Heart left ventricle (tissue), 16 donors: ENCODE measurements around the gene THOC6. TPM values are rescaled to one million over a fixed set of nuclear protein-coding genes. Genes with fewer than 3 reads are reported as not detected.
A peak's percentile ranks its signal among the peaks of the same experiment; 100 is the strongest.

Source experiments
- ATAC-seq, 4 donors: fragments of 200-7000 bp; cut with Tn5 transposase; one replicate each; pipeline ENCODE4 v1.9.1; 2020 to 2022; ENCODE audit warnings: moderate library complexity in 4 of 4, mild to moderate bottlenecking in 3 of 4, moderate number of reproducible peaks in 1 of 4
- DNase-seq, 5 donors: peaks; one replicate each; pipeline ENCODE4 v3.0.0-alpha.2; 2020
- H3K27ac ChIP-seq, 12 donors: fragments of 200-600 bp; sonication (generic) in 4 of 12; one replicate each; pipeline versions ENCODE4 v1.5.0 to v1.8.0; 2016 to 2022; ENCODE audit warnings: mild to moderate bottlenecking in 2 of 12
- H3K27me3 ChIP-seq, 9 donors: fragments of 200-600 bp; sonication (generic) in 2 of 9; one replicate each; pipeline versions ENCODE4 v1.5.1 to v1.8.0; 2016 to 2022; ENCODE audit warnings: mild to moderate bottlenecking in 3 of 9
- H3K36me3 ChIP-seq, 9 donors: fragments of 200-600 bp; sonication (generic) in 2 of 9; one replicate each; pipeline versions ENCODE4 v1.5.0 to v1.8.0; 2018 to 2022; ENCODE audit warnings: mild to moderate bottlenecking in 2 of 9
- H3K4me1 ChIP-seq, 12 donors: fragments of 200-600 bp; sonication (generic) in 4 of 12; one replicate each; pipeline versions ENCODE4 v1.5.0 to v1.8.0; 2016 to 2022; ENCODE audit warnings: mild to moderate bottlenecking in 3 of 12
- H3K4me3 ChIP-seq, 12 donors: fragments of 200-600 bp; sonication (generic) in 4 of 12; one replicate each; pipeline versions ENCODE4 v1.5.0 to v1.8.0; 2017 to 2022; ENCODE audit warnings: mild to moderate bottlenecking in 9 of 12, moderate library complexity in 4 of 12
- H3K9me3 ChIP-seq, 12 donors: fragments of 200-600 bp; sonication (generic) in 4 of 12; one replicate each; pipeline versions ENCODE4 v1.5.0 to v1.8.0; 2016 to 2022; ENCODE audit warnings: mild to moderate bottlenecking in 1 of 12
- CTCF ChIP-seq, 12 donors: fragments of 200-600 bp; sonication (generic) in 4 of 12; IDR thresholded peaks; one replicate each; pipeline versions ENCODE4 v1.5.0 to v1.8.0; 2018 to 2022; ENCODE audit warnings: antibody characterized with exemption in 12 of 12, mild to moderate bottlenecking in 5 of 12
- POLR2A ChIP-seq, 2 donors: fragments of 450-650 bp; IDR thresholded peaks; one replicate each; pipeline ENCODE4 v1.6.1; 2017; ENCODE audit warnings: antibody characterized with exemption in 2 of 2, mild to moderate bottlenecking in 2 of 2, moderate library complexity in 2 of 2
- WGBS, 4 donors: extraction: QIAGEN DNeasy Blood & Tissue Kit in 2 of 4; methylation state at CpG; one replicate each; pipeline versions ENCODE4 v1.1.5 to v1.1.7; 2013 to 2018; 5-methylcytosine and 5-hydroxymethylcytosine counted together
- intact Hi-C, 10 donors: fragments of 100-400 bp; cut with DNase I; formaldehyde crosslinking; loops; one replicate each; pipeline versions ENCODE4 v1.11.1 to v1.14.2; 2022
- polyA plus RNA-seq, 2 donors: library from polyadenylated mRNA; stranded (reverse); fragments of 200-250 nt; gene quantifications; one replicate each; pipeline ENCODE4 v1.2.3, GENCODE V29; 2013
- total RNA-seq, 9 donors: library from RNA; depleted of rRNA in 2 of 9; stranded (reverse); fragments of >200 nt in 2 of 9; fragmentation: NEBNext Ultra II Directional in 3 of 9; extraction: Animal tissue kit (Norgen Biotek cat#: 25700) in 3 of 9; gene quantifications; one replicate each; pipeline versions ENCODE4 v1.1.0 to v1.2.4, GENCODE V29; 2016 to 2023
- donor health status: ischemic (EF 13 %, LVEDD 7.1; RV severe dilation, severe dysfunction).
- donor health status: healthy with polysubstance abuse.
- donor health status: DM: no; HTN: yes; CAD: no.
- donor health status: DM: no; HTN: no; CAD: no.
- donor health status: ischemic (EF 25% LVEDD 6.9; RV normal size, moderate dysfunction).
- donor health status: ischemic (EF 25% LVEDD 5.7; RV mildly dilated, moderate dysfunction).
- donor health status: healthy.
- donor health status: DM: yes; HTN: yes; CAD: no.
- donor health status: ischemic (EF 35%, LVEDD 5.7; RV mildly dilated, moderate dysfunction).
- donor health status: nonischemic (EF 11% LVEDD 7.7; RV severe dilation, severe dysfunction).
- donor health status: DM: yes; HTN: yes; CAD: no.
- donor health status: PGD.
- donor health status: ischemic (EF 29% LVEDD 5.4; RV normal size, mild dysfunction).
- donor health status: nonischemic (EF 23%, LVEDD 6.1; RV moderate dilation, normal function).

Gene THOC6
- total and polyA plus RNA-seq, 11 donors = 6.9 to 23.0 (median 10.3) TPM

DNA sequence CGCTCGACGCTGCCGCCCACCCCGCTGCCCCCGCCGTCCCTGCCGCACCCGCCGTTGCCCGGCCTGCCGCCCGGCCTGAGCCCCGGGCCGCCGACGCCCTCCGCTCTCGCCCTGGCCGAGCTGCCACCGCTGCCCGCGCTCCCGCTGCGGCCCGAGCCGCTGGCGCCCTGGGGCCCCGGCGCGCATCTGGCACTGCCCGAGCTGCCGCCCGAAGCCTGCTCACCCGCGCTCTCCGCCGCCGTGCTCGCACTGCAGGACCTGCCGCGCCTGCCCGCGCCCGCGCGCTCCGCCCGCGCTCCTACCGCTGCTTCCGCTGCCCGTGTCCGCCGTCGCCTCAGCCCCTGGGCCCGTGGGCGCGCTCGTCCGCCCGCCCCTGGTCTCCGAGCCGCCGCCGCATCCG lies 19.5 kb upstream of the THOC6 start:
- DNase-seq (no peak), ATAC-seq (no peak)
- TF ChIP-seq POLR2A (IDR thresholded peaks at IDR 0.05) (no peak), CTCF (IDR thresholded peaks at IDR 0.05) (no peak)
- peak overlapping the region in 1 of 12 donors; percentile 67 for H3K27ac ChIP-seq
- peaks cover 0 to 57% (median 23%) of the 10 kb centered on the region in 9 donors for H3K27me3 ChIP-seq
- H3K36me3 ChIP-seq = peaks cover 0 to 2% (median 0%) of the 10 kb centered on the region in 9 donors
- H3K9me3 ChIP-seq = no peaks in the 10 kb centered on the region
- H3K4me3 ChIP-seq = peak overlapping the region in 6 of 12 donors; percentile 25 to 53 (median 40)
- peaks cover 0 to 30% (median 4%) of the 10 kb centered on the region in 12 donors for H3K4me1 ChIP-seq
- WGBS, 4 donors = 0 to 2% (median 1%) methylated on average over 17 to 64 of the region's 67 CpGs
- intact Hi-C loops = loop anchor here in 1 of 10 donors (1.0 kb wide), 1 partner anchor 16 kb away; the partner anchor contains the start of gene TNFRSF12A

DNA sequence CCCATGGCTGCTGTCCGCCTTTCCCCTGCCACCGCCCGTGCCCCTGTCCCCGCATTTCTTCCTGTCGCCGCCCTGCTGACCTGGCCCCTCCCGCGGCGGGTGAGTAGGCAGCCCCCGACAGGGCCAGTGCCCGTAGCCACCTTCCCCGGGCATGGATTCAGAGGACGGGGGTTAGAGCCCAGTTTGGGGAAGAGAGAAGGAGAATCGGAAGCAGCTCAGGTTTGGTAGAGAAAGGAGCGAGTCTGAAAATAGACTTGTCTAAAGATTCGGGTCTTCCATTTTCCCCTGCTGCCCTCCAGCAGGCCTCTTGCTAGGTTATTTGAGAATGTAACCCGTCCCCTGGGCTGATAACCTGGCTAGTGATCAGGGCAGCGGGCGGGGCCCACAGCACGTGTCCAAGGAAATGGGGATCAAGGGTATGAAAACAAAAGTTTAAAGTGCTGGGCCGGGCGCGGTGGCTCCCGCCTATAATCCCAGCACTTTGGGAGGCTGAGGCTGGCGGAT lies 19.0 kb upstream of the THOC6 start:
- H3K4me1 ChIP-seq = peaks cover 0 to 30% (median 4%) of the 10 kb centered on the region in 12 donors
- peak overlapping the region in 11 of 12 donors; percentile 15 to 56 (median 50) for H3K4me3 ChIP-seq
- ATAC-seq (no peak), DNase-seq (no peak)
- peaks cover 0 to 62% (median 29%) of the 10 kb centered on the region in 9 donors for H3K27me3 ChIP-seq
- H3K9me3 ChIP-seq = no peaks in the 10 kb centered on the region
- WGBS, 4 donors = 5 to 8% (median 6%) methylated on average over 19 to 25 of the region's 25 CpGs
- H3K36me3 ChIP-seq = peaks cover 0 to 2% (median 0%) of the 10 kb centered on the region in 9 donors
- TF ChIP-seq CTCF (IDR thresholded peaks at IDR 0.05) = no peak
- no peak for TF ChIP-seq POLR2A (IDR thresholded peaks at IDR 0.05)
- peak overlapping the region in 9 of 12 donors; percentile 18 to 80 (median 65) for H3K27ac ChIP-seq
- intact Hi-C loops = loop anchor here in 1 of 10 donors (1.0 kb wide), 1 partner anchor 15 kb away; the partner anchor contains the start of gene TNFRSF12A

DNA sequence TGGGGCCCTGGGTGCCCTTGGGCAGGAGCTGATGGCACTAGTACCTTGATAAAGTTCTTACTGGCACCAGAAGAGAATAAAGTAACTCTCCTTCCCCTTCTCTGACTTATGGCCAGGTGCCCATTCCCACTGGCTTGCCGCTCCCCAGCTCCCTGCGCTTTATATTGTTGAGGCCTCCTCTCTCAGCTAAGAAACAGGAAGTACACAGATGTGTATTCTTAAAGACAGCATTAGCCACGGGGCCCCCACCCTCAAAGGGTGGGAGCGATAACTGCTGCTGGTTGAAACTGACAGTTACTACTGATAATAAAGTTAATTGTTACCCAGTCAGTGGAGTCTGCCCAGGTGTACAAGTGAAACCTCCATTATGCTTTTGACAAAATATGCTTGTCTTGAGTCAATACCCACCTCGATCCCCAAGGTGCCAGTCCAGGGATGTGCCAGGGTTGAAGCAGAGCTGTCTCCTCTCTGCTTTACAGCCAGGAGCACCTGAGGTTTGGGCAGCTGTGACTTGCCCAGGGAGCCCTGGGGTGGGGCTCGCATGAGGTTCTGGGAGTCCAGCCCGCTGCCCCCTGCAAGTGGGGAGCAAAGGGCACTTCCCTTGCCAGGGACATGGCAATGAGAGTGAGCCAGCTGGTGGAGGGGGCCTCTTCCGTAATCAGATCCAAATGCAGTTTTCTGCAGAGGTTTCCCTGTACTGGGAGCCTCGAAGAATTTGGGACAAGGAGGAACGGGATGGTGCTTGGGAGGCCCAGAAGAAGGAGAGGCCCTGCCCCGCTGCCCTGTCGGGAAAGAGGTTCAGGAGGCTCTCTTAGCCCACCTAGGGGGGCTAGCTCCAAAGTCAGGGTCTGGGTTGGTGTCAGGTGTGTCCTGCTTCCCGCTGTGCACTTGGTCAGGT lies 16.5 kb upstream of the THOC6 start:
- Histone ChIP-seq H3K9me3 (no peaks in the 10 kb centered on the region), H3K36me3 (peaks cover 0 to 2% (median 0%) of the 10 kb centered on the region in 9 donors), H3K4me1 (peaks cover 0 to 30% (median 4%) of the 10 kb centered on the region in 12 donors), H3K27me3 (peaks cover 8 to 77% (median 43%) of the 10 kb centered on the region in 9 donors), H3K4me3 (peak overlapping the region in 1 of 12 donors; percentile 33), H3K27ac (peak overlapping the region in 1 of 12 donors; percentile 49)
- 60 to 69% (median 65%) methylated on average over 12 to 13 of the region's 13 CpGs for WGBS, 4 donors
- TF ChIP-seq CTCF (IDR thresholded peaks at IDR 0.05) (no peak), POLR2A (IDR thresholded peaks at IDR 0.05) (no peak)
- DNase-seq = no peak
- ATAC-seq = no peak
- intact Hi-C loops = no loop called here
